GM21447 (cell line): ENCODE measurements around the gene U2AF2.

ENCODE experiments used
- ATAC-seq: cut with Tn5 transposase; IDR thresholded peaks from one replicate; pipeline ENCODE4 v1.9.1; 2021; ENCODE audit not compliant: unreplicated experiment

The U2AF2 gene

GRCh38 chr19:55656552-55656951, 1.7 kb downstream of the U2AF2 start:
- ATAC-seq = no peak

- no peak for ATAC-seq
Measured at GRCh38 chr19:55656988-55657747, 2.3 kb downstream of the U2AF2 start.

- ATAC-seq = no peak
Measured at GRCh38 chr19:55658846-55659459, 4.1 kb downstream of the U2AF2 start.

GRCh38 chr19:55659822-55660221, 5.0 kb downstream of the U2AF2 start:
- no peak for ATAC-seq

- ATAC-seq = no peak
Measured at GRCh38 chr19:55660404-55660803, 5.6 kb downstream of the U2AF2 start.

- no peak for ATAC-seq
Measured at GRCh38 chr19:55660991-55661390, 6.2 kb downstream of the U2AF2 start.

- ATAC-seq = no peak
Measured at GRCh38 chr19:55661826-55662225, 7.0 kb downstream of the U2AF2 start.

GRCh38 chr19:55663846-55664536, 9.2 kb downstream of the U2AF2 start:
- no peak for ATAC-seq

- ATAC-seq = no peak
Measured at GRCh38 chr19:55666343-55667005, 11.6 kb downstream of the U2AF2 start.

GRCh38 chr19:55667006-55667381, 12.2 kb downstream of the U2AF2 start:
- no peak for ATAC-seq

GRCh38 chr19:55667511-55667910, 12.7 kb downstream of the U2AF2 start:
- no peak for ATAC-seq

GRCh38 chr19:55667958-55668357, 13.1 kb downstream of the U2AF2 start:
- ATAC-seq = no peak

- no peak for ATAC-seq
Measured at GRCh38 chr19:55668603-55669348, 13.9 kb downstream of the U2AF2 start.

GRCh38 chr19:55669418-55670279, 14.8 kb downstream of the U2AF2 start:
- no peak for ATAC-seq

- ATAC-seq = no peak
Measured at GRCh38 chr19:55670280-55671053, 15.6 kb downstream of the U2AF2 start.

- ATAC-seq = no peak
Measured at GRCh38 chr19:55671054-55671378, 16.2 kb downstream of the U2AF2 start.

- no peak for ATAC-seq
Measured at GRCh38 chr19:55672418-55672817, 17.6 kb downstream of the U2AF2 start.

- no peak for ATAC-seq
Measured at GRCh38 chr19:55673465-55673864, 18.6 kb downstream of the U2AF2 start.

GRCh38 chr19:55673889-55674288, 19.1 kb downstream of the U2AF2 start:
- ATAC-seq = no peak
